ENCODE data around the gene AGPAT2.
"Not testable (repeated sequence)": the region's sequence is repeated elsewhere in the genome, so short reads cannot be mapped to it uniquely, and the experiment has no call there.

The AGPAT2 gene

DNA sequence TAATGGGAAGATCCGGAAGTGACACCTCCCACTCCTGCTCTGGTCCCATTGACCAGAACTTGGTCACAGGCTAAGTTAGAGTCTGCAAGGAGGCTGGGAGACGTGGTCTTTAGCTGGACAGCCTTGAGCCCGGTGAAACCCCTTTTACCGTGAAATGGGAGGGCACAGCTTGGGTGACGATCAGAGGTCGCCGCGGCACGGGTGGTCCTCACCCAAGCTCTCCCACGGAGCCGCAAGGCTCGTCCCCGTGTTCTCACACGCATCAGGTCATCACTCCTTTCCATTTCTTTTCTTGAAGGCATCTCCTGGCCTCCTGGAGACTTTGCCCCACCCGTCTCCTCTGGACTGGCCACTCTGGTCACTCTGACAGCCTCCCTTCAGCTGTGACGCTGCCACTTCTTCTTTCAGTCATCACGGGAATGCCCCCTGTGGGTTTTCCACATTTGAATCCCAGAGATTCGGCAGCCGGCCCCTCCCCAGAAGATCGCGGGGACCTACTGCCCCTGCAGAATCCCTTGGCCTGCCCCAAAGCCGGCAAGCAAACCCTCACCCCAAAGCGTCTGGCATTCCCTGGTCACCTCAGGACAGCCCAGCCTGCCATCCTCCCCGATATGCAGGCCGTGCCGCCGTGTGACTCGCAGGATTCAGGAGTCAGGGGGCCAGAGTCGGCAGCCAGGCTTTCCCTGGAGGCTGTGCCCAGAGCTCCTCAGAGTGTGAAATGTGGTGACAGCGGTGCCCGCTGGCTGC is 43.5 kb downstream of the AGPAT2 start:
- FAIRE-seq: no peak

DNA sequence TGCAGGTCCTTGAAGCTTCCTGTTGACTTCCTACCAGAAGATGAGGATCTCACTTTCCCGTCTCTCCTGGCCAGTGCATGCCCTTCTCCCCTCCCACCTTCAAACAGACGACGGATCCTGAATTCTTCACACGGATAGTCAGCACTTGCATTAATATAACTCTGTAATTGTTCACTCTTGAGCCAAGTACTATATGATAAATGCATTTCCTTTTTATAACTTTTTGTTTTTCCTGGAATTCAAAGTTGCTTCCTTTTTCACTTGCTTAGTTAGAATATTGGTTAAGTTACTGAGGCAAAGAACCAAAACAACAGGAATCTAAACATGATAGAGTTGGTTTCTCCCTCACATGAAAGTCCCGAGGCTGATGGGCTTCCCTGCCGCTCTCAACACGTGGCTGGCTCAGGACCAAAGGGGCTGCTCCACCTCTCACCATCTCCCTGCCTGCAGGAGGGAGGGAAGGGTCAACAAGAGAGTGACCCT is 44.8 kb downstream of the AGPAT2 start:
- no peak for FAIRE-seq

DNA sequence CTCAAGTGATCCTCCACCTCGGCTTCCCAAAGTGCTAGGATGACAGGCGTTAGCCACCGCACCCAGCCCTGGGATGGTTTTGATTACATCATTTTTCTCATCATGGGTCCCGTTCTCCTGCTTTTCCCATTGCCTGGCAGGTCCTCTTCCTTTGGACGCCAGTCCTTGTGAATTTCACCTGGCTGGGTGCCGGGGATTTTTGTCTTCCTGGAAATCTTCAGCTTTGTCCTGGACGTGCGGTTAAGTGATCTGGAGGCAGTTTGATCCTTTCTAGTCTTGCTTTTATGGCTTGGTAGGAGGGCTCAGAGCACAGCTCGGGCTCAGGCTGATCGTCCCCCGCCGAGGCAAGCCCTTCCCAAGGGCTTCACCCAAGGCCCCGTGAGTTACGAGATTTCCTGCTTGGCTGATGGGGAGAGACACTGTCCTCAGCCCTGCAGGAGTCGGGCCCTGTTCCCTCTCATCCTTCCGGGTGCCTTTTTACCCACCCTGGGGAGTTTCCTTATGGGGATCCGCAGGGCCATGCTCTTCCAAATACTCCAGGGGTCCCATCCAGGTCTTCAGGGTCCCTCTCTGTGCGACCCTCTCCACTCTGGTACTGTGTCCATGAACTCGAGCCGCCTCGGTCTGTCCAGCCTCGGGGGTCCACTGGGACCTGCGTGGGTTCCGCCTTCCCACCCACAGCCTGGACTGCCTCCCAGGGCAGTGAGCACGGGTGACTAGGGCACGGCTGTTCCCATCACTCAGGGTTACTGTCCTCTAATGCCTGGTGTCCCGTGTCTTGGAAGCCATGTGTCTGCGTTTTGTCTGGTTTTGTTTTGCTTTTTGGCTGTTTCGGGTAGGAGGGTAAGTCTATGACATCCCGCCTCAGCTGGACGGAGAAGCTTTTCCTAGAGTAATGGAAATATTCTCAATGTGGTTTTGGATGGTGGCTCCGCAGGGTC is 46.8 kb downstream of the AGPAT2 start:
- FAIRE-seq: no peak

DNA sequence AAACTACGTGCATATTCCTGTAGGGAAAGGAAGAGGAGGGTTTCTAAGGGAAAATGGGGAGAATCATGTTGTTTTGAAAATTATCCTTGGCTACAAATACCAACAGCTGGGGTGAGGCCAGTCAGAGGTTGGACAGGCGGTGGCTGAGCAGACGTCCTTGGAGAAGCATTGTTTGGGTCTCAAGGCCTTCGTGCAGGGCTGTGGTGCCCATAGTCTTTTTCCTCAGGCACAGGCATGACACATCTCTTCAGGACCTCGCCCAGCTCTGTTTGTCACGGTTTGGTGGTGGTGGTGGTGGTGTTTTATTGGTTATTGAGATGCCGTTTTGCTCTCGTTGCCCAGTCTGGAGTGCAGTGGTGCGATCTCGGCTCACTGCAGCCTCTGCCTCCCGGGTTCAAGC is 52.4 kb downstream of the AGPAT2 start:
- no peak for FAIRE-seq

DNA sequence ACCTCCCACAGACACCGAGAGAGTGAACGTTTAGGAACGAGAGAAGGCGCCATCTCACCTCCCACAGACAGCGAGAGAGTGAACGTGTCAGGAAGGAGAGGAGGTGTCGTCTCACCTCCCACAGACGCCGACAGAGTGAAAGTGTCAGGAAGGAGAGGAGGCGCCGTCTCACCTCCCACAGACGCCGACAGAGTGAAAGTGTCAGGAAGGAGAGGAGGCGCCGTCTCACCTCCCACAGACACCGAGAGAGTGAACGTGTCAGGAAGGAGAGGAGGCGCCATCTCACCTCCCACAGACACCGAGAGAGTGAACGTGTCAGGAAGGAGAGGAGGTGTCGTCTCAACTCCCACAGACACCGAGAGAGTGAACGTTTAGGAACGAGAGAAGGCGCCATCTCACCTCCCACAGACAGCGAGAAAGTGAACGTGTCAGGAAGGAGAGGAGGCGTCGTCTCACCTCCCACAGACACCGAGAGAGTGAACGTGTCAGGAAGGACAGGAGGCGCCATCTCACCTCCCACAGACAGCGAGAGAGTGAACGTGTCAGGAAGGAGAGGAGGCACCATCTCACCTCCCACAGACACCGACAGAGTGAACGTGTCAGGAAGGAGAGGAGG is 54.7 kb downstream of the AGPAT2 start:
- FAIRE-seq: not testable (repeated sequence)

DNA sequence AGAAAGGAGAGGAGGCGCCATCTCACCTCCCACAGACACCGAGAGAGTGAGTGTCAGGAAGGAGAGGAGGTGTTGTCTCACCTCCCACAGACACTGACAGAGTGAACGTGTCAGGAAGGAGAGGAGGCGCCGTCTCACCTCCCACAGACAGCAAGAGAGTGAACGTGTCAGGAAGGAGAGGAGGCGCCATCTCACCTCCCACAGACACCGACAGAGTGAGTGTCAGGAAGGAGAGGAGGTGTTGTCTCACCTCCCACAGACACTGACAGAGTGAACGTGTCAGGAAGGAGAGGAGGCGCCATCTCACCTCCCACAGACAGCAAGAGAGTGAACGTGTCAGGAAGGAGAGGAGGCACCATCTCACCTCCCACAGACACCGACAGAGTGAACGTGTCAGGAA is 55.2 kb downstream of the AGPAT2 start:
- FAIRE-seq: not testable (repeated sequence)

DNA sequence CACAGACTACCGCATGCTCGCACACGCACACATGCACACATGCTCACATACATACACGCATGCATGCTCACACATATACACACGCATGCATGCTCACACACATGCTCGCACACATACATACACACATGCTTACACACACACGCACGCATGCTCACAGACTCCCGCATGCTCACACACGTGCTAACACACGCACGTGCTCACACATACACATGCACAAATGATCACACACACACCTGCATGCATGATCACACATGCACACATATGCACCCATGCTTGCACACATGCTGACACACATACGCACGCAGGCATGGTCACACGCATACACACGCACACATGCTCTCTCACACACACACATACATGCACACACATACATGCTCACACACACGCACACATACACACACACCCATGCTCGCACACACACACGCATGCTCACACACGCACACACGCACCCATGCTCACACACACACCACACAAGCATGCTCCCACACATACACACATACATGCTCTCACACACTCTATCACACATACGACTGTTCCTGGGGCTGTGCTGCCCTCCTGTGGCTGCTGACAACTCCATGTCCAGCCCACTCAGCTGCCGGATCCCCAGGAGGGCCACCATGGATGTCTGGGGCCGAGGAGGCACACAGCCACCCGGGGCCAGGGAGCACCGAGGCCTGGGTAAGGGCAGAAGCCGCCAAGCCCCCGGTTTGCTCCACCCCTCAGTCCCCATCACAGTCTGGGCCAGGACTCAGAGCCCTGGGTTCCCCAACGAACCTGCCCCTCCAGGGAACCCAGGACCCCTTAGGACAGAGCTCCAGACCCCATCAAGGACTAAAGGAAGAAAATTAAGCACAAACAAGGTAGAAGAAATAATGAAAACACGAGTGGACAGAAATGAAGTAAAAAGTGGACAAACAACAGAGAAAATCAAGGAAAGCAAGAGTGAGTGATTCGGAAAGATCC is 55.9 kb downstream of the AGPAT2 start:
- no peak for FAIRE-seq

DNA sequence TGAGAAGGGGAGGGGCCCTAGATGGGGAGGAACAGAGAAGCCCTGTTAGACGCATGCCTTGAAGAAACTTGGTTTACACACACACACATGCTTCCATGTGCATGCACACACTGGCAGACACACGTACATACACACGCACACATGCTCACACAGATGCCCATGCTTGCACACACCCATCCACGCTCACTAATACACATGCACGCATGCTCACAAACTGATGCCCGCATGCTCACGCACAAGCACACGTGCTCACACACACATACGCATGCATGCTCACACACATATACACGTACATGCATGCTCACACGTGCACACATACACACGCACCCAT is 56.6 kb downstream of the AGPAT2 start:
- no peak for FAIRE-seq

DNA sequence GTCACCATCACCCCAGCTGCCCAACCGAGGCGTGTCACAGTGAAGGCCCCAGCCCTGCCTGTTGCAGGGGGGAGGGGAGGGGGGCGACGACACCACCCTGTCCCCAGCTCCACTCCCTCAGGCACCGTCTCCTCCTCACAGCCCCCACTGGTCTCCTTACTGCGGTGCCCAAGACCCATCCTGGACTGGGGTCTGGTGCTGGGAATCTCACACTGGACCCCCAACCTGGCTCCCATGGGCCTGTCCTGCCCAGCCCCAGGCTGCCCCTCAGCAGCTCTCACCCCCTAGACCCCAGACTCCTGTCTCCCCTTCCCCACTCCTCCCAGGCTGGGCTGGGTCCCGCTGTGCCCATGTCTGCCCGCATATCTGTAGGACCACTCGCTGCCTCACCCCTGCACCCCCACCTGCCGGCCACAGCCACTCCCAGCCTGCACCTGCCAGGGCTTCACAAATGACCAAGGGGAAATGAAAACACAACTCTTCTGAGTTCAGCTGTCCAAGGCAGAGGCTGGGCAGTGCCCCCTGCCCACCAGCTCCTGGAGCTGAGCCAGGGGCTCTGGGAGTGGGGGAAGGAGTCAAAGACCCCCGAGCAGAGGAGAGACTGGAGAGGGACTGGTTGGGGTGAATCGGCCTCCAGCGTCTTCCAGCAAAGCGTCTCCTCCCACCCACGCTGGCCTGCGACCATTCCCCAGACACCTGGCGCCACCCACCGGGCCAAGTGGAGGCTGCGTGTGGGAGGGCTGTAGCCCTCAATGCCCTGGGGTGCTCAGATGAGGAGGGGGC is 57.2 kb downstream of the AGPAT2 start:
- no peak for FAIRE-seq

DNA sequence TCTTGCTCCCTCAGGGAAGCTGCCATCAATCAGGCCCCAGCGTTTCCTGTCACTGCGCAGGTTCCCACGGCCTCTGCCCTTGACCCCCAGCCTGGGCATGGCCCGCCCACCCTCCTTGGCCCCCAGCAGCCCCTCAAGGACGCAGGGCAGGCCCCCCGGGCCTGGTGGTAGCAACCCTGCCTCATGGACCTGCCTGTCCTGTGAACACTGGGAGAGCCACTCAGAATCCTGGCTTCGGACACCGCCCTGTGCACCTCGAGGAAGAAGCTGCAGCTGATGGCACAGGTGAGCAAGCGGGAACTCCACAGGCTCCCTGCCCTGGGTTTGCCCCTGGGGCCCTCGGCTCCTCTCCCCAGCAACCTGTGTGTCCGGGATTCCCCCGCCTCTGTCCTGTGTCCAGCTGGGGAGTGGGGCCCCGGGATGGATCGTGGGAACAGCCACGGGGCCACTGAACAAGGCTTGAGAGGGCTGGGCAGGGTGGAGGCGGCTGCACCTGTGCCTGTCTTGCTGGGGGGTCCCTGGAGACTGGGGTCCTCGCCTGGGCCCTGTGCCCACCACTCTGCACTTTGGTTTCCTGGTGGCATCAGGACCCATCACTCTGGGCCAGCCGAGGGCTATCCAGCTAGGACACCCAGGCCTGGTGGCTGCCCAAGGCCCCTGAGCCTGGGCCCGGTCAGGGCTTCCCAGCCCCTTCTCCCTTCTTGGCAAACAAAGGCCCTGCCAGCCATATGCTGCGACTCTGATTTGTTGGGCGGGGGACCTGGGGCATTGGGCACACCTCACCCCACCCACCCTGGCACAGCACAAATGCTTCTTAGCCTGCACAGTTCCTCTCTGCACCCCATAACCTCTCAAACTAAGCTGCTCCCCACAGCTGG is 58.0 kb downstream of the AGPAT2 start:
- FAIRE-seq: no peak

DNA sequence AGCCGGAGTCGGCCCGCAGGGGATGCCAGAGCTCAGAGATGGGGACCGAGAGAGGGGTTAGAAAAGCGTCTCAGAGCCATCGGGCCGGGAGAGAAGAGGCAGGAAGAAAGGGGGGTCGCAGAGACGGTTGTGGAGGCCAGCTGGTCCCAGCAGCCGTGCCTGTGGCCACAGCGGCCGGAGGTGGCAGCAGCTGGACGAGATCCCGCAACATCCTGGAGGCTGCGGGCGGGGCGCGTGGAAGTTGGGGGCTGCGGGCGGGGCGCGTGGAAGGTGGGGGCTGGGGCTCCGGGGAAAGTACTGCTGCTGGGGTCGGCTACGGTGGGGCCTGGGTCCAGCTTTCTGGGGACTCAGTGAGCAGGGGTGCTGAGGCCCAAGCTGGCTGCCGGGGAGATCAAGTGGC is 59.0 kb downstream of the AGPAT2 start:
- no peak for FAIRE-seq

DNA sequence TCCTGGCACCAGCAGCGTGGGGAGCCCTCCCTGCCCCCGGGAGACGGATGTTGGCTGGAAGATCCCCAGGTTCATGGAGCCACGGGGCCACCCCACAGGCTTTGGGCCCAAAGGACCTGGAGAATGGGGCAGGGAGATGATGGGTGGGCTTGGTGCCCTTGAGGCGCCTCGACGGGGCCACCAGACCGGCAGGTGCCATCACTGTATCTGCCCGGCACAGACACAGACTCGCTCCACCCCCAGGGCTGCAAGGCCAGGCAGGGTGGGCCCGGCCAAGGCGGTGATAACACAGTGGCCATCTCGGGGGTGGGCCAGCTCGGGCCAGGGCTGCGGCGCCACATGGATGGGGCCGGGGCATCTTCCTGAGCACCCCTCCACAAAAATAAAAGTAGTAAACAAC is 59.6 kb downstream of the AGPAT2 start:
- no peak for FAIRE-seq

DNA sequence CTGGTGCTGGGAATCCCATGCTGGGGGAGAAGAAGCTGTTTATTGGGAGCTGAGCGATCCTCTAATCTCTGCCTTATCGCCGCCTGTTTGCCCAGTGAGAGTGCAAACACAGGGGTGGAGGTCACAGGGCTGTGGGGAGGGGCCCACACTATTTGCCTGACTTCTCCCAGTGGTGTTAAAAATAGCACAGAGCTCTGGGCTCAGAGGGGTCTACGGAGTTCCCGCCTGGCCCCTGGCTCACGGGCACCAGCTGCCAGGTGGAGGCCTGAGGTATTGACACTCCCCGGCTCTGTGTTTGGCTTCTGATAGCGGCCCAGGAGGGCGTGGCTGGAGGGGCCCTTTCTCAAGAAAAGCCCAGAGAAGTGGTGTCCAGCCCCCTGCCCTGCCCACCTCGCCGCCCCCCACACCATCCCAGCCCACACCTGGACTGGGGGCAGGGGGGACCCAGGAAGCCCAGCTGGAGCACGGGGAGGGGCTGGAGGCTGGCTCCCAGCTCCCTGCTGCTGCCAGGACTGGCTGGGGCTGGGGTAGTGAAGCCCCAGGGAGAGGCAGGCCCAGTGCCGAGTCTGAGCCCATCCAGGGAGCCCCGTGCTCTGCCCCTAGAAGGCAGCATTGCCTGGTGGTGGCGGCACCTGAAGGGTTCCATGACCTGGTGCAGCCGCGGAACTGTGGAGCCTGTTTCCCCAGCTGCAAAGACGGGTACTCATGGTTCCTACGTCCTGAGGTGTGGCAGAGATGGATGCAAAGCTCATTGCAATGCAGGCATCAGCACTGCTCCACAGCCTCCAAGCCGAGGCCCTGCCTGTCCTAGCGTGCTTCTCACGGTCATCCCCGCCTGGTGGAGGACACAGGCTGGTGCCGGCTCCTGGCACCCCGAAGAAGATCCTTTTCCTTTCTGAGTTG is 60.3 kb downstream of the AGPAT2 start:
- no peak for FAIRE-seq

DNA sequence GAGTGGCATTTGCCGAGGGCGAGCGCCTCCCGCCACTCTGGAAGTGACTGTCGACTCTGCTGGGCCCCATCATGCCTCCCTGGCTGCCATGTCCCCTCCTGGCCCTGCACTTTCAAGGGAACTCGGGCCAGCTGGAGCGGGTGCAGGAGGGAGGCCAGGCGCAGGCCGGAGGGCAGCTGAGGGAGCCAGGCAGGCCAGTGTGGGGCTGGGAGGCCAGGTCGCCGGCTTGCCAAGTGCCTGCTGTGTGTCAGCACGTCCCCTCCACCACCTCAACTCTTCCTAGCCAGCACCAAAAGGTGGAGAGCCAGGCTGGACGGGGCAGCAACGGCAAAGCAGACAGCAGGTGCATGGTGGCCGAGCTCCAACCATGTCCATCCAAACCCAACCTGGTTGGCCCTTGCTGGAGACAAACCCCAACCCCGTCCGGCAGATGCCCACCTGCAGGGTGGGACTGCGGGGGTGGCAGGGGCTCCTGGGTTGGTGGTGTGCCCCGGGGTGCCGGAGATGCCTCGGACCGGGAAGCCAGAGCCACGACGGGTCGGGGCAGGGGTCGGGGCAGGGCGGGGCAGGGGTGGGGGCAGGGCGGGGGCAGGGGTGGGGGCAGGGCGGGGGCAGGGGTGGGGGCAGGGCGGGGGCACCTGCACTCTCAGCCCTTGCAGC is 61.1 kb downstream of the AGPAT2 start:
- no peak for FAIRE-seq

DNA sequence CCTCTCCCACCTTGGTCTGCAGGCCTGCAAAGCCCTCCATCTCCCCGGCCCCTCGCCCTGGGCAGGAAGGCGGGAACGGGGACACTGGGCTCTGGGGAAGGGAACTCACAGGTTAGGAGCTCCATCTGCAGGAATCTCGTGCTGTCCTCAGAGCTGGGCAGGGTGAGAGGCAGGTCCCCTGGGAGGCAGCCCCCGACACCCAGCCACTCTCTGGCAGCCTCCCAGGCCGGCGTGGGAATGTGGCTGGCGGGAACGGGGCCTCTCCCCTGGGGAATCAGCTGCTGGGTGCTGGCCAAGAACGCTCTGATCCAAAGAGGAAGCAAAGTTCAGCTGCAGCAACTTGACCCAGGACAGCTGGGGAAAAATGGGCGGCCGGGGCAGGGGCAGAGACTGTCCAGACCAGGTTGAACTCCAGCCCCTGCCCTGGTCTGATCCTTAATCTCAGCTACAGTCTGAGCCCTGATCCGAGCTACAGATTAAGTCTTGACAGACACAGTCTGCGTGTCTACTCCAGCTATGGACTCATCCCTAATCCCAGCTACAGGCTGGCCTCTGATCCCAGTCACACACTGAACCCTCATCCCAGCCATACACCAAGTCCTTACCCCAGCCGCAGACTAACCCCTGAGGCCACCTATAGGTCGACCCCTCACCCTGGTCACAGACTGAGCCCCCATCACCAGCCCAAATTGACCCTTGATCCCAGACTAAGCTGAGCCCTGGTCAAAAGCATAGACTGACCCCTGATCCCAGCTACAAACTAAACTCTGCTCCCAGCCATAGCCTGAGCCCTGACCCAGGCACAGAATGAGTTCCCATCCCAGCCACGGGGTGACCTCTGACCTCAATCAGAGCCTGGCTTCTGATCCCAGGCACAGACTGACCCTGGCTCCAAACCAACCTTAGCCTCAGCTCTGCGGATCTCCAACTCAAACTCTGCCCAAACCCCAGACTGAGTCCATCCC is 61.9 kb downstream of the AGPAT2 start:
- no peak for FAIRE-seq

DNA sequence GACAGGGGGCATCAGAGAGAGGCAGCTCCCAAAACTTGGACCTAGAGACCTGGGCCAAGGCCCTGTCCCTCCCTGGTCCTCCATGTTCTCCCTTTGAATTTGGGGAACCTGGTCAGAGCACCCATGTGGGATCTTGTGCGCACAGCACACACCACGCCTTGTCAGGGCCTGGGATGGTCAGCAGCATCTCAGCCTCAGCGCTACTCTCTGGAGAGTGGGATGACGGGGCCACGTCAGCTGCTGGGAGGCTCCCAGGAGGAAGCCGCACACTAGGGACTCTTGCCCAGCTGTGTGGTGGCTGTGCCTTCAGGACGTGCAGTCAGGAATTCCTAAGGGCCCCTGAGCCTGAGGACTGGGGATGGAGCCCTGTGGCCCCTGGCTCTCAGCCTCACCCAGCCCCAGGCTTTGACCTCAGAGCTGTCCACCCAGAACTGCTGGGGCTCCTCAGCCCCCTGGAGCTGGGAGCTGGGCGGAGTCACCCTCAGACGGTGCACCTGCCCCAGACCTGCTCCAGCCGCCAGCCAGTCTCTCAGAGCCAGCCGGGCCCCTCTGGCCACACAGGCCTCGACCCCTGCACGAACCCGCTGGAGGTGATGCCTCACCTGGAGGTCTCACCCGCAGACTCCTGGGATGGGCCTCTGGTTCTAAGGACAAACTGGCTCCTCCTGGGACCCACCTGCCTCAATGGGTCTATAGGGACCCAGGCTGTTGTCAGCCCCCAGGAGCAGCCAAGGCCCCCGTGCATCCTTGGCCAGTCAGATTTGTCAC is 62.9 kb downstream of the AGPAT2 start:
- FAIRE-seq: no peak

DNA sequence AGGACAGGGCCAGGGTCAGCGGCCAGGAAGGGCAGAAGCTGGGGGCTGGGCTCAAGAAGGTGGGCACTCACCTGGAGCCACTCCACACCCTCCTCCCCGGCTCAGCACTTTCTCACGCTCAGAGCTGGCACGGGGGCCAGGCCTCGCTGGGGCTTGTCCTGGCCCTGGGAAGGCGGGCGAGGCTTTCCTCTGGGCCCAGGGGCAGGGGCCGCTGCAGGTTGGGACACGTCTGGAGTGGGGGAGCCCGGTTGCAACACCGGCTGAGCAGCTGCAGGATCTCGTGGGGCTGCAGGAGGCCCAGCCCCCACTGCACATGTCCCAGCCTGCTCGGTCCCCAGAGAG is 63.4 kb downstream of the AGPAT2 start:
- no peak for FAIRE-seq
